ENCODE results near the gene SCRN3.
"Not testable (repeated sequence)": the region's sequence is repeated elsewhere in the genome, so short reads cannot be mapped to it uniquely, and the experiment has no call there.

SCRN3 gene

GRCh38 chr2:174395284-174395968 is at the start of gene SCRN3:
TSS of gene SCRN3 (plus strand) at chr2:174395730. CDS start at chr2:174398284, 2,554 bp downstream.
- peak; percentile 96 for DNase-seq

- DNase-seq, result peak; percentile 41
Measured at GRCh38 chr2:174350018-174350417, 45.5 kb upstream of the SCRN3 start.

- no peak for DNase-seq
Measured at GRCh38 chr2:174350593-174351181, 44.8 kb upstream of the SCRN3 start.

GRCh38 chr2:174353004-174353403 is 42.5 kb upstream of the SCRN3 start:
- DNase-seq, result no peak

GRCh38 chr2:174356347-174356746 is 39.2 kb upstream of the SCRN3 start:
- DNase-seq, result no peak

GRCh38 chr2:174359663-174360062 is 35.9 kb upstream of the SCRN3 start:
- DNase-seq, result not testable (repeated sequence)

GRCh38 chr2:174362949-174363348 is 32.6 kb upstream of the SCRN3 start:
- no peak for DNase-seq

- not testable (repeated sequence) for DNase-seq
Measured at GRCh38 chr2:174363492-174364225, 31.9 kb upstream of the SCRN3 start.

- no peak for DNase-seq
Measured at GRCh38 chr2:174364628-174365027, 30.9 kb upstream of the SCRN3 start.

GRCh38 chr2:174365571-174365970 is 30.0 kb upstream of the SCRN3 start:
- no peak for DNase-seq

GRCh38 chr2:174368691-174369090 is 26.8 kb upstream of the SCRN3 start:
- DNase-seq, result no peak

- DNase-seq, result no peak
Measured at GRCh38 chr2:174376967-174377366, 18.6 kb upstream of the SCRN3 start.

- DNase-seq, result peak; percentile 46
Measured at GRCh38 chr2:174383796-174384195, 11.7 kb upstream of the SCRN3 start.

GRCh38 chr2:174385201-174385600 is 10.3 kb upstream of the SCRN3 start:
- no peak for DNase-seq

- DNase-seq, result not testable (repeated sequence)
Measured at GRCh38 chr2:174388706-174389105, 6.8 kb upstream of the SCRN3 start.

- no peak for DNase-seq
Measured at GRCh38 chr2:174389542-174389941, 6.0 kb upstream of the SCRN3 start.

GRCh38 chr2:174390303-174390702 is 5.2 kb upstream of the SCRN3 start:
- DNase-seq, result not testable (repeated sequence)

- no peak for DNase-seq
Measured at GRCh38 chr2:174392706-174393105, 2.8 kb upstream of the SCRN3 start.

- DNase-seq, result peak; percentile 66
Measured at GRCh38 chr2:174395969-174396630, 570 bp downstream of the SCRN3 start.

- no peak for DNase-seq
Measured at GRCh38 chr2:174397773-174398172, 2.2 kb downstream of the SCRN3 start.

GRCh38 chr2:174399171-174399570 is 3.6 kb downstream of the SCRN3 start:
- no peak for DNase-seq

- DNase-seq, result no peak
Measured at GRCh38 chr2:174400853-174401252, 5.3 kb downstream of the SCRN3 start.

- DNase-seq, result no peak
Measured at GRCh38 chr2:174403628-174404027, 8.1 kb downstream of the SCRN3 start.
